Stomach (tissue), 9 donors: ENCODE results near the gene THBS1. TPM values are rescaled to one million over a fixed set of nuclear protein-coding genes. Genes with fewer than 3 reads are reported as not detected.

Source experiments
- DNase-seq, 2 donors: peaks; one replicate each; pipeline versions ENCODE4 v3.0.0 to v3.0.0-alpha.2; 2013 to 2019
- H3K27ac ChIP-seq, 5 donors: fragments of 200-600 bp in 4 of 5; sonication (generic) in 4 of 5; one replicate each; pipeline ENCODE4 v1.5.1; 2013 to 2019; ENCODE audit warnings: mild to moderate bottlenecking in 1 of 5, moderate library complexity in 1 of 5
- H3K27me3 ChIP-seq, 3 donors: fragments of 200-600 bp; sonication (generic); one replicate each; pipeline ENCODE4 v1.5.1; 2017 to 2019; ENCODE audit warnings: mixed run types in 1 of 3
- H3K36me3 ChIP-seq, 4 donors: fragments of 200-600 bp; sonication (generic); 1 replicate in 3 of 4; 2 replicates in 1 of 4; pipeline ENCODE4 v1.5.1; 2016 to 2019
- H3K4me1 ChIP-seq, 4 donors: fragments of 200-600 bp; sonication (generic); one replicate each; pipeline ENCODE4 v1.5.1; 2016 to 2019
- H3K4me3 ChIP-seq, 4 donors: fragments of 200-600 bp; sonication (generic) in 3 of 4; one replicate each; pipeline ENCODE4 v1.5.1; 2016 to 2019; ENCODE audit warnings: mild to moderate bottlenecking in 1 of 4
- H3K9me3 ChIP-seq, 4 donors: fragments of 200-600 bp; sonication (generic); one replicate each; pipeline ENCODE4 v1.5.1; 2016 to 2019
- EP300 ChIP-seq: sonication (generic); formaldehyde crosslinking; IDR thresholded peaks from one replicate; pipeline ENCODE4 v1.6.1; 2017; ENCODE audit warnings: antibody characterized with exemption
- POLR2A ChIP-seq, 4 donors: fragments of 450-650 bp; IDR thresholded peaks; one replicate each; pipeline ENCODE4 v1.6.1; 2016; ENCODE audit warnings: antibody characterized with exemption in 4 of 4, control low read depth in 2 of 4, mild to moderate bottlenecking in 1 of 4, moderate library complexity in 1 of 4
- POLR2AphosphoS5 ChIP-seq, 3 donors: sonication (generic); formaldehyde crosslinking; IDR thresholded peaks; one replicate each; pipeline ENCODE4 v1.6.1; 2016; ENCODE audit warnings: antibody characterized with exemption in 3 of 3
- WGBS, 5 donors: extraction: QIAGEN DNeasy Blood & Tissue Kit in 3 of 5; methylation state at CpG; one replicate each; pipeline versions ENCODE4 v1.1.5 to v1.1.7; 2013 to 2018; 5-methylcytosine and 5-hydroxymethylcytosine counted together
- intact Hi-C: fragments of 100-400 bp; cut with DNase I; formaldehyde crosslinking; loops from one replicate; pipeline ENCODE4 v1.15.1; 2023; ENCODE audit warnings: low total_unique reads
- polyA plus RNA-seq, 3 donors: library from polyadenylated mRNA; stranded (reverse); fragments of 200-250 nt; gene quantifications; one replicate each; pipeline ENCODE4 v1.2.3, GENCODE V29; 2013
- total RNA-seq, 5 donors: library from RNA; depleted of rRNA; stranded (reverse); fragments of >200 nt; gene quantifications; one replicate each; pipeline versions ENCODE4 v1.1.0 to v1.2.3, GENCODE V29; 2014 to 2016
- TF ChIP-seq, protein P1 (sequence below), 7 experiments: fragments of 450-650 bp in 4 of 7; fragments of 200-600 bp in 3 of 7; sonication (generic) in 3 of 7; IDR thresholded peaks; one replicate each; pipeline ENCODE4 v1.5.1; 2016 to 2019; ENCODE audit warnings: antibody characterized with exemption in 7 of 7, control low read depth in 2 of 7, mild to moderate bottlenecking in 1 of 7
- donor health status: healthy with polysubstance abuse.
- donor health status: Bipolar disorder and iron deficiency.
- donor health status: healthy.

The THBS1 gene
- total and polyA plus RNA-seq, 8 donors: 12.9 to 842 (median 179) TPM

DNA sequence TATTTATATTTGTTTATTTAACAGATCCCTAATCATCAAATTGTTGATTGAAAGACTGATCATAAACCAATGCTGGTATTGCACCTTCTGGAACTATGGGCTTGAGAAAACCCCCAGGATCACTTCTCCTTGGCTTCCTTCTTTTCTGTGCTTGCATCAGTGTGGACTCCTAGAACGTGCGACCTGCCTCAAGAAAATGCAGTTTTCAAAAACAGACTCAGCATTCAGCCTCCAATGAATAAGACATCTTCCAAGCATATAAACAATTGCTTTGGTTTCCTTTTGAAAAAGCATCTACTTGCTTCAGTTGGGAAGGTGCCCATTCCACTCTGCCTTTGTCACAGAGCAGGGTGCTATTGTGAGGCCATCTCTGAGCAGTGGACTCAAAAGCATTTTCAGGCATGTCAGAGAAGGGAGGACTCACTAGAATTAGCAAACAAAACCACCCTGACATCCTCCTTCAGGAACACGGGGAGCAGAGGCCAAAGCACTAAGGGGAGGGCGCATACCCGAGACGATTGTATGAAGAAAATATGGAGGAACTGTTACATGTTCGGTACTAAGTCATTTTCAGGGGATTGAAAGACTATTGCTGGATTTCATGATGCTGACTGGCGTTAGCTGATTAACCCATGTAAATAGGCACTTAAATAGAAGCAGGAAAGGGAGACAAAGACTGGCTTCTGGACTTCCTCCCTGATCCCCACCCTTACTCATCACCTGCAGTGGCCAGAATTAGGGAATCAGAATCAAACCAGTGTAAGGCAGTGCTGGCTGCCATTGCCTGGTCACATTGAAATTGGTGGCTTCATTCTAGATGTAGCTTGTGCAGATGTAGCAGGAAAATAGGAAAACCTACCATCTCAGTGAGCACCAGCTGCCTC lies 14.7 kb downstream of the THBS1 start:
- no peak overlapping the region for H3K4me3 ChIP-seq
- no peak for DNase-seq
- peaks cover 0 to 9% (median 0%) of the 10 kb centered on the region in 4 donors for H3K4me1 ChIP-seq
- intact Hi-C loops: no loop called here
- H3K27me3 ChIP-seq: no peaks in the 10 kb centered on the region
- peaks cover 29 to 61% (median 58%) of the 10 kb centered on the region in 4 donors for H3K36me3 ChIP-seq
- TF ChIP-seq POLR2A (IDR thresholded peaks at IDR 0.05) (no peak), POLR2AphosphoS5 (IDR thresholded peaks at IDR 0.05) (peak; percentile 30 to 52 (median 42))
- H3K27ac ChIP-seq: no peak overlapping the region
- no peaks in the 10 kb centered on the region for H3K9me3 ChIP-seq
- WGBS, 5 donors: 79 to 86% (median 82%) methylated on average over 8 of the region's 8 CpGs

DNA sequence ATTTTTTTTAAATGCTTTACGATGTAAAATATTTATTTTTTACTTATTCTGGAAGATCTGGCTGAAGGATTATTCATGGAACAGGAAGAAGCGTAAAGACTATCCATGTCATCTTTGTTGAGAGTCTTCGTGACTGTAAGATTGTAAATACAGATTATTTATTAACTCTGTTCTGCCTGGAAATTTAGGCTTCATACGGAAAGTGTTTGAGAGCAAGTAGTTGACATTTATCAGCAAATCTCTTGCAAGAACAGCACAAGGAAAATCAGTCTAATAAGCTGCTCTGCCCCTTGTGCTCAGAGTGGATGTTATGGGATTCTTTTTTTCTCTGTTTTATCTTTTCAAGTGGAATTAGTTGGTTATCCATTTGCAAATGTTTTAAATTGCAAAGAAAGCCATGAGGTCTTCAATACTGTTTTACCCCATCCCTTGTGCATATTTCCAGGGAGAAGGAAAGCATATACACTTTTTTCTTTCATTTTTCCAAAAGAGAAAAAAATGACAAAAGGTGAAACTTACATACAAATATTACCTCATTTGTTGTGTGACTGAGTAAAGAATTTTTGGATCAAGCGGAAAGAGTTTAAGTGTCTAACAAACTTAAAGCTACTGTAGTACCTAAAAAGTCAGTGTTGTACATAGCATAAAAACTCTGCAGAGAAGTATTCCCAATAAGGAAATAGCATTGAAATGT lies 15.6 kb downstream of the THBS1 start:
- intact Hi-C loops: no loop called here
- no peaks in the 10 kb centered on the region for H3K9me3 ChIP-seq
- peak in 2 of 3 donors; percentile 21 to 55 for TF ChIP-seq POLR2AphosphoS5 (IDR thresholded peaks at IDR 0.05)
- no peak for TF ChIP-seq POLR2A (IDR thresholded peaks at IDR 0.05)
- H3K27me3 ChIP-seq: no peaks in the 10 kb centered on the region
- peaks cover 24 to 52% (median 49%) of the 10 kb centered on the region in 4 donors for H3K36me3 ChIP-seq
- no peak for DNase-seq
- no peak overlapping the region for H3K27ac ChIP-seq
- no peak overlapping the region for H3K4me3 ChIP-seq
- 68 to 81% (median 80%) methylated on average over 5 of the region's 5 CpGs for WGBS, 5 donors
- peaks cover 0 to 9% (median 0%) of the 10 kb centered on the region in 4 donors for H3K4me1 ChIP-seq

DNA sequence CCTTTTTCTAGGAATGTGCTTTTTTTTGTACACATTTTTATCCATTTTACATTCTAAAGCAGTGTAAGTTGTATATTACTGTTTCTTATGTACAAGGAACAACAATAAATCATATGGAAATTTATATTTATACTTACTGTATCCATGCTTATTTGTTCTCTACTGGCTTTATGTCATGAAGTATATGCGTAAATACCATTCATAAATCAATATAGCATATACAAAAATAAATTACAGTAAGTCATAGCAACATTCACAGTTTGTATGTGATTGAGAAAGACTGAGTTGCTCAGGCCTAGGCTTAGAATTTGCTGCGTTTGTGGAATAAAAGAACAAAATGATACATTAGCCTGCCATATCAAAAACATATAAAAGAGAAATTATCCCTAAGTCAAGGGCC lies 16.5 kb downstream of the THBS1 start:
- intact Hi-C loops: no loop called here
- H3K4me3 ChIP-seq: no peak overlapping the region
- no peaks in the 10 kb centered on the region for H3K9me3 ChIP-seq
- no peak for DNase-seq
- 88 to 98% (median 93%) methylated on average over 2 of the region's 2 CpGs for WGBS, 5 donors
- peaks cover 0 to 9% (median 0%) of the 10 kb centered on the region in 4 donors for H3K4me1 ChIP-seq
- no peak for TF ChIP-seq POLR2AphosphoS5 (IDR thresholded peaks at IDR 0.05)
- TF ChIP-seq, protein P1, sequence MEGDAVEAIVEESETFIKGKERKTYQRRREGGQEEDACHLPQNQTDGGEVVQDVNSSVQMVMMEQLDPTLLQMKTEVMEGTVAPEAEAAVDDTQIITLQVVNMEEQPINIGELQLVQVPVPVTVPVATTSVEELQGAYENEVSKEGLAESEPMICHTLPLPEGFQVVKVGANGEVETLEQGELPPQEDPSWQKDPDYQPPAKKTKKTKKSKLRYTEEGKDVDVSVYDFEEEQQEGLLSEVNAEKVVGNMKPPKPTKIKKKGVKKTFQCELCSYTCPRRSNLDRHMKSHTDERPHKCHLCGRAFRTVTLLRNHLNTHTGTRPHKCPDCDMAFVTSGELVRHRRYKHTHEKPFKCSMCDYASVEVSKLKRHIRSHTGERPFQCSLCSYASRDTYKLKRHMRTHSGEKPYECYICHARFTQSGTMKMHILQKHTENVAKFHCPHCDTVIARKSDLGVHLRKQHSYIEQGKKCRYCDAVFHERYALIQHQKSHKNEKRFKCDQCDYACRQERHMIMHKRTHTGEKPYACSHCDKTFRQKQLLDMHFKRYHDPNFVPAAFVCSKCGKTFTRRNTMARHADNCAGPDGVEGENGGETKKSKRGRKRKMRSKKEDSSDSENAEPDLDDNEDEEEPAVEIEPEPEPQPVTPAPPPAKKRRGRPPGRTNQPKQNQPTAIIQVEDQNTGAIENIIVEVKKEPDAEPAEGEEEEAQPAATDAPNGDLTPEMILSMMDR (IDR thresholded peaks at IDR 0.05): no peak
- TF ChIP-seq POLR2A (IDR thresholded peaks at IDR 0.05): no peak
- TF ChIP-seq EP300: no peak
- no peaks in the 10 kb centered on the region for H3K27me3 ChIP-seq
- peaks cover 20 to 43% (median 41%) of the 10 kb centered on the region in 4 donors for H3K36me3 ChIP-seq
- no peak overlapping the region for H3K27ac ChIP-seq

DNA sequence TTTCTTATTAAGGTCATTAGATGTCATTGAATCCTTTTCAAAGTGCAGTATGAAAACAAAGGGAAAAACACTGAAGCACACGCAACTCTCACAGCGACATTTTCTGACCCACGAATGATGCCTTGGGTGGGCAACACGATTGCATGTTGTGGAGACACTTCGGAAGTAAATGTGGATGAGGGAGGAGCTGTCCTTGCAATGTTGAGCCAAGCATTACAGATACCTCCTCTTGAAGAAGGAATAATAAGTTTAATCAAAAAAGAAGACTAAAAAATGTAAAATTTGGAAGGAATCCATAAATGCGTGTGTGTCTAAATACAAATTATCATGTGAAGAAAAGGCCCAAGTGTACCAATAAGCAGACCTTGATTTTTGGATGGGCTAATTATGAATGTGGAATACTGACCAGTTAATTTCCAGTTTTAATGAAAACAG lies 16.9 kb downstream of the THBS1 start:
- intact Hi-C loops: no loop called here
- no peak for DNase-seq
- Histone ChIP-seq H3K4me3 (no peak overlapping the region), H3K4me1 (peaks cover 0 to 9% (median 0%) of the 10 kb centered on the region in 4 donors), H3K27me3 (no peaks in the 10 kb centered on the region), H3K36me3 (peaks cover 20 to 39% (median 37%) of the 10 kb centered on the region in 4 donors), H3K27ac (no peak overlapping the region), H3K9me3 (no peaks in the 10 kb centered on the region)
- 88 to 96% (median 91%) methylated on average over 6 of the region's 6 CpGs for WGBS, 5 donors
- TF ChIP-seq, protein P1 (IDR thresholded peaks at IDR 0.05): no peak
- no peak for TF ChIP-seq EP300
- peak in 2 of 3 donors; percentile 45 to 75 for TF ChIP-seq POLR2AphosphoS5 (IDR thresholded peaks at IDR 0.05)
- no peak for TF ChIP-seq POLR2A (IDR thresholded peaks at IDR 0.05)

DNA sequence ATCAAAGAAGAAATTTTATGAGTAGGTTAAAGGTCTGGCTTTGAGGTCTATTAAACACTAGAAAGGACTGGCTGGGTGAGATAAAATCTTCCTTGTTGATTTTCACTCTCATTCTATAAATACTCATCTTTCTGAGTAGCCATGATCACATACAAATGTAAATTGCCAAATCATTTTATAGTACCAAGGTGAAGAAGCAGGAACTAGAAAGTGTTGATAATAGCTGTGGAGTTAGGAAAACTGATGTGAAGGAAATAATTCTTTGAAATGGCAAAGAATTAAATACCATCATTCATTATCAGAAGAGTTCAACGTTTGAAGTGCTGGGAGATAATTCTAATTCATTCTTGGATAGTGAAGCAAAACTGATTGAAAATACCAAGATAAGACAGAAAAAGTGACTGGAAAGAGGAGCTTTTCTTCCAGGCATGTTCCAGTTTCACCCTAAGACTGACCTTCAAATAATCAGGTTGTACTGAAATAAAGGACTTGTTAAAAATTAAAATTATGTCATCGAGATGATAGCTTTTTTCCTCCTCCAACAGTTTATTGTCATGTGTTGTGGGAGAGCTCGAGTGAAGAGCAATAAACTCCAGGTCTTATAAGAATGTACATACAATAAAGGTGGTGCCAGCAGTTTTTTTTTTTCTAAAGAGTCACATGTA lies 17.4 kb downstream of the THBS1 start:
- H3K4me1 ChIP-seq: peaks cover 0 to 9% (median 0%) of the 10 kb centered on the region in 4 donors
- whole genome bisulfite sequencing, 5 donors: 35 to 46% (median 39%) methylated on average over 3 of the region's 3 CpGs
- no peaks in the 10 kb centered on the region for H3K9me3 ChIP-seq
- H3K36me3 ChIP-seq: peaks cover 20 to 33% (median 32%) of the 10 kb centered on the region in 4 donors
- intact Hi-C loops: no loop called here
- no peak overlapping the region for H3K4me3 ChIP-seq
- TF ChIP-seq EP300: no peak
- no peak for TF ChIP-seq POLR2A (IDR thresholded peaks at IDR 0.05)
- TF ChIP-seq, protein P1 (IDR thresholded peaks at IDR 0.05): no peak
- TF ChIP-seq POLR2AphosphoS5 (IDR thresholded peaks at IDR 0.05): no peak
- H3K27ac ChIP-seq: no peak overlapping the region
- no peak for DNase-seq
- no peaks in the 10 kb centered on the region for H3K27me3 ChIP-seq
